ENCODE measurements around the gene CLSTN3.

DNA sequence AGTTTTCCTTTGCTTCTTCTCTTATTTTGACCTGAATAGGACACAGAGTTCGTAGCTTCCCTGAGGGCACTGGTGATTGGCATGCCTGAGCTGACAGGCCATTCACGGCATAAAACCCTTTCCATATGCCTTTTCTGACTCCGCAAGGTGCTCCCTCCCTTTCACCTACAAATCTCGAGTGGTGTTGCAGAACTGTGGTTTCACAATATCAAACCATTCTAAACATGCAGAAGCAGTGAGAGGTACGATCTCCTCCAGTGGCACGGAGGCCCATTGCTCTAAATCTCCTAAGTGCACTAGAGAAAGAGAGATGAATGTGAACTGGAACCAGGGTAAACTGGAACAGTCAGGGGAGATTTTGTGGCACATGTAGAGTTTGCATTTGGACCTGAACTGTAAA, 23.9 kb downstream of the CLSTN3 start:
- TF ChIP-seq POLR2A (IDR thresholded peaks at IDR 0.05) (no peak), CTCF (IDR thresholded peaks at IDR 0.05) (no peak)
